Keratinocyte (primary cell): ENCODE results near the gene C19orf47. TPM values are rescaled to one million over a fixed set of nuclear protein-coding genes. Genes with fewer than 3 reads are reported as not detected.

Source experiments
- DNase-seq: peaks from one replicate; pipeline ENCODE4 v3.0.0-alpha.2; 2011; ENCODE audit warnings: low read depth, missing footprints, low spot score
- FAIRE-seq: peaks from 2 replicates; lab custom pipeline; 2011; peaks lifted over from hg19 to GRCh38; lab: Jason Lieb, UNC
- H2AFZ ChIP-seq: 2 replicates; pipeline ENCODE4 v1.6.0; 2012; ENCODE audit warnings: low read length, control low read depth, inconsistent platforms; ENCODE audit not compliant: control insufficient read depth
- H3K27ac ChIP-seq: 2 replicates; pipeline ENCODE4 v1.5.1; 2011; ENCODE audit warnings: low read length; ENCODE audit not compliant: control insufficient read depth, insufficient read depth
- H3K27me3 ChIP-seq: 3 replicates; pipeline ENCODE4 v1.6.0; 2011; ENCODE audit warnings: low read length; ENCODE audit not compliant: control insufficient read depth, insufficient read depth; ENCODE audit errors: extremely low read depth
- H3K36me3 ChIP-seq, 2 experiments: 2 replicates in 1 of 2; 3 replicates in 1 of 2; pipeline ENCODE4 v1.5.1; 2011; ENCODE audit warnings: low read length in 2 of 2, mild to moderate bottlenecking in 1 of 2; ENCODE audit not compliant: control insufficient read depth in 2 of 2, insufficient read depth in 2 of 2; ENCODE audit errors: extremely low read depth in 1 of 2
- H3K4me1 ChIP-seq: 3 replicates; pipeline ENCODE4 v1.5.1; 2011; ENCODE audit warnings: low read length; ENCODE audit not compliant: control insufficient read depth, insufficient read depth; ENCODE audit errors: extremely low read depth
- H3K4me2 ChIP-seq: 3 replicates; pipeline ENCODE4 v1.6.0; 2011; ENCODE audit warnings: low read depth, low read length; ENCODE audit not compliant: control insufficient read depth, insufficient read depth; ENCODE audit errors: extremely low read depth
- H3K4me3 ChIP-seq, 3 experiments: fragments of 200-600 bp in 1 of 3; sonication (generic) in 1 of 3; 2 replicates in 2 of 3; 3 replicates in 1 of 3; pipeline ENCODE4 v1.5.1; 2011 to 2016; ENCODE audit warnings: low read length in 3 of 3, mild to moderate bottlenecking in 3 of 3, control low read depth in 2 of 3, inconsistent platforms in 1 of 3, low read depth in 1 of 3, mixed read lengths in 1 of 3, mixed run types in 1 of 3, moderate library complexity in 1 of 3; ENCODE audit not compliant: control insufficient read depth in 2 of 3, insufficient read depth in 2 of 3; ENCODE audit errors: extremely low read depth in 1 of 3
- H3K79me2 ChIP-seq: 2 replicates; pipeline ENCODE4 v1.6.0; 2012; ENCODE audit warnings: low read length; ENCODE audit not compliant: control insufficient read depth, insufficient read depth
- H3K9ac ChIP-seq: 3 replicates; pipeline ENCODE4 v1.6.0; 2011; ENCODE audit warnings: low read length; ENCODE audit not compliant: control insufficient read depth, insufficient read depth; ENCODE audit errors: extremely low read depth
- H3K9me1 ChIP-seq: 3 replicates; pipeline ENCODE4 v1.6.0; 2011; ENCODE audit warnings: low read length; ENCODE audit not compliant: control insufficient read depth, insufficient read depth; ENCODE audit errors: extremely low read depth
- H3K9me3 ChIP-seq: 2 replicates; pipeline ENCODE4 v1.5.1; 2012; ENCODE audit warnings: low read depth, low read length; ENCODE audit not compliant: control insufficient read depth
- H4K20me1 ChIP-seq: 3 replicates; pipeline ENCODE4 v1.6.0; 2011; ENCODE audit warnings: low read length; ENCODE audit not compliant: control insufficient read depth, insufficient read depth; ENCODE audit errors: extremely low read depth
- CTCF ChIP-seq, 3 experiments: IDR thresholded peaks in 1 of 3; conservative IDR thresholded peaks in 1 of 3; optimal IDR thresholded peaks in 1 of 3; 2 replicates in 2 of 3; 3 replicates in 1 of 3; pipeline versions ENCODE3 to v1.5.1; 2011; ENCODE audit warnings: low read length in 3 of 3, mild to moderate bottlenecking in 3 of 3, moderate library complexity in 2 of 3, control low read depth in 1 of 3, inconsistent platforms in 1 of 3; ENCODE audit not compliant: insufficient read depth in 2 of 3; ENCODE audit errors: extremely low read depth in 1 of 3
- EZH2 ChIP-seq: IDR thresholded peaks from one replicate; pipeline ENCODE4 v1.6.1; 2012; ENCODE audit warnings: inconsistent platforms, mild to moderate bottlenecking, low read length, moderate library complexity
- dilution Hi-C: fragments of 300-500 bp; cut with MboI; formaldehyde crosslinking; loops from one replicate; pipeline ENCODE4 v1.7.0; 2020; ENCODE audit warnings: low sequenced_read_pairs; ENCODE audit not compliant: extremely low pct_ligation_motif_present
- polyA plus RNA-seq, 5 experiments: library from polyadenylated mRNA; depleted of rRNA in 3 of 5; stranded (reverse) in 3 of 5; stranded (forward) in 1 of 5; unstranded in 1 of 5; fragments of >200 nt; gene quantifications; 1 replicate in 1 of 5; 2 replicates in 3 of 5; 3 replicates in 1 of 5; pipeline versions ENCODE4 v1.2.1 to v1.2.3, GENCODE V29; 2011 to 2012; ENCODE audit warnings: missing spikeins in 2 of 5, low read depth in 1 of 5, low replicate concordance in 1 of 5

Gene C19orf47
- polyA plus RNA-seq, 1 donor (not counting 4 experiments of a cell fraction or from before 2014, with no cell fraction given) = 13.3 TPM

GRCh38 chr19:40360020-40360707 lies 12.0 kb upstream of the C19orf47 start:
- H3K4me2 ChIP-seq = no peak overlapping the region
- FAIRE-seq = no peak

GRCh38 chr19:40358773-40359172 lies 10.6 kb upstream of the C19orf47 start:
- no peak overlapping the region for H2AFZ ChIP-seq
- H3K27me3 ChIP-seq = no peaks in the 10 kb centered on the region
- dilution Hi-C loops = no loop called here
- H3K9me1 ChIP-seq = peaks cover 2% of the 10 kb centered on the region
- H4K20me1 ChIP-seq = no peaks in the 10 kb centered on the region
- no peaks in the 10 kb centered on the region for H3K4me1 ChIP-seq
- H3K4me3 ChIP-seq = no peak overlapping the region
- no peak overlapping the region for H3K27ac ChIP-seq
- H3K79me2 ChIP-seq = peaks cover 2% of the 10 kb centered on the region
- H3K4me2 ChIP-seq = no peak overlapping the region
- H3K36me3 ChIP-seq = peaks cover 0 to 4% of the 10 kb centered on the region in 2 experiments
- H3K9me3 ChIP-seq = no peaks in the 10 kb centered on the region
- DNase-seq (no peak), FAIRE-seq (no peak)
- H3K9ac ChIP-seq = no peak overlapping the region
- TF ChIP-seq EZH2 = no peak

More at GRCh38 chr19:40360020-40360707, 12.0 kb upstream of the C19orf47 start:
- Histone ChIP-seq H3K9me1 (peaks cover 2% of the 10 kb centered on the region), H3K4me3 (no peak overlapping the region), H3K4me1 (peaks cover under 1% of the 10 kb centered on the region), H3K9me3 (no peaks in the 10 kb centered on the region), H3K79me2 (peaks cover 2% of the 10 kb centered on the region), H3K36me3 (peaks cover 0 to 4% of the 10 kb centered on the region in 2 experiments), H3K27me3 (no peaks in the 10 kb centered on the region), H2AFZ (no peak overlapping the region), H3K27ac (no peak overlapping the region), H4K20me1 (no peaks in the 10 kb centered on the region), H3K9ac (no peak overlapping the region)
- DNase-seq = no peak
- dilution Hi-C loops = no loop called here
- TF ChIP-seq CTCF (optimal IDR thresholded peaks at IDR 0.05 in 1 of 3, IDR thresholded peaks at IDR 0.05 in 1 of 3, conservative IDR thresholded peaks at IDR 0.05 in 1 of 3; ENCODE audit: extremely low read depth in 1 of 3, insufficient read depth in 2 of 3, low read length in 3 of 3) (no peak), EZH2 (no peak)
